Measurements from ENCODE around the gene LPCAT1. TPM values are rescaled to one million over a fixed set of nuclear protein-coding genes. Genes with fewer than 3 reads are reported as not detected.

LPCAT1 gene
- total and polyA plus RNA-seq, 2 of the 13 experiments (the other 11 are each of a cell fraction or from before 2014, with no cell fraction given): 29.8 to 90.6 TPM

GRCh38 chr5:1555808-1556731 lies 32.3 kb upstream of the LPCAT1 start (continued):
- no peak for TF ChIP-seq TBX2 (CRISPR knock-in tag; IDR thresholded peaks at IDR 0.05; ENCODE audit: borderline replicate concordance)
- TF ChIP-seq GPN1 (CRISPR knock-in tag; IDR thresholded peaks at IDR 0.05; ENCODE audit: borderline replicate concordance): no peak
- TF ChIP-seq ZNF770 (CRISPR knock-in tag; IDR thresholded peaks at IDR 0.05): peak; percentile 80
- no peak for TF ChIP-seq ZNF10 (CRISPR knock-in tag; IDR thresholded peaks at IDR 0.05; ENCODE audit: borderline replicate concordance, low read depth)
- TF ChIP-seq ZNF318 (CRISPR knock-in tag; IDR thresholded peaks at IDR 0.05): peak; percentile 15; the same call in 1 of the 2 replicates
- TF ChIP-seq ZNF414 (CRISPR knock-in tag; IDR thresholded peaks at IDR 0.05): 0 out of 2 replicates have a peak, but pooled peaks have one; percentile 8
- TF ChIP-seq ZNF629 (CRISPR knock-in tag; conservative IDR thresholded peaks at IDR 0.05): peak; percentile 93
- TF ChIP-seq MLXIP (CRISPR knock-in tag; IDR thresholded peaks at IDR 0.05; ENCODE audit: borderline replicate concordance): no peak
- no peak for TF ChIP-seq SMYD3 (CRISPR knock-in tag; IDR thresholded peaks at IDR 0.05)
- TF ChIP-seq ZFP90 (CRISPR knock-in tag; IDR thresholded peaks at IDR 0.05; ENCODE audit: borderline replicate concordance): no peak
- TF ChIP-seq TBL1XR1 (IDR thresholded peaks at IDR 0.05; ENCODE audit: borderline replicate concordance, low read length, partially characterized antibody): no peak
- no peak for TF ChIP-seq ZNF780A (CRISPR knock-in tag; IDR thresholded peaks at IDR 0.05)
- TF ChIP-seq ZNF431 (CRISPR knock-in tag; IDR thresholded peaks at IDR 0.05; ENCODE audit: borderline replicate concordance, low read depth): no peak

Measured in HepG2 (cell line).